Nephron (organoid): Measurements from ENCODE around the gene RICTOR.

Experiments
- H3K27ac Mint-ChIP-seq, 3 experiments: 2 replicates each; pipeline ENCODE4 v1.8.0; 2020; ENCODE audit warnings: mixed read lengths in 3 of 3, mild to moderate bottlenecking in 2 of 3, moderate library complexity in 1 of 3
- H3K27me3 Mint-ChIP-seq: 2 replicates; pipeline ENCODE4 v1.8.0; 2021; ENCODE audit warnings: low read depth, mild to moderate bottlenecking, moderate library complexity, mixed read lengths
- H3K36me3 Mint-ChIP-seq: 2 replicates; pipeline ENCODE4 v1.8.0; 2020; ENCODE audit warnings: low read depth, mixed read lengths
- H3K4me1 Mint-ChIP-seq: 2 replicates; pipeline ENCODE4 v1.8.0; 2020; ENCODE audit warnings: mixed read lengths
- H3K4me3 Mint-ChIP-seq, 3 experiments: 2 replicates each; pipeline ENCODE4 v1.8.0; 2020; ENCODE audit warnings: mild to moderate bottlenecking in 3 of 3, mixed read lengths in 3 of 3, moderate library complexity in 2 of 3
- H3K9me3 Mint-ChIP-seq: 2 replicates; pipeline ENCODE4 v1.8.0; 2020; ENCODE audit warnings: mixed read lengths
- CTCF ChIP-seq, 3 experiments: fragments of 200-600 bp; sonication (generic); IDR thresholded peaks; one replicate each; pipeline ENCODE4 v1.5.0; 2021; ENCODE audit warnings: antibody characterized with exemption in 3 of 3; ENCODE audit not compliant: unreplicated experiment in 3 of 3

RICTOR gene

GRCh38 chr5:38929838-38930237, 144.4 kb downstream of the RICTOR start:
- Mint-ChIP-seq H3K27me3 (no peaks in the 10 kb centered on the region), H3K9me3 (no peaks in the 10 kb centered on the region), H3K36me3 (peaks cover 14% of the 10 kb centered on the region), H3K4me3 (no peak overlapping the region), H3K27ac (no peak overlapping the region), H3K4me1 (peaks cover 9% of the 10 kb centered on the region)
- TF ChIP-seq CTCF (IDR thresholded peaks at IDR 0.05; ENCODE audit: unreplicated experiment in 3 of 3), result no peak

GRCh38 chr5:38927470-38927869, 146.7 kb downstream of the RICTOR start:
- peaks cover 14% of the 10 kb centered on the region for H3K36me3 Mint-ChIP-seq
- H3K4me3 Mint-ChIP-seq, result no peak overlapping the region
- no peaks in the 10 kb centered on the region for H3K27me3 Mint-ChIP-seq
- peaks cover 19% of the 10 kb centered on the region for H3K4me1 Mint-ChIP-seq
- TF ChIP-seq CTCF (IDR thresholded peaks at IDR 0.05; ENCODE audit: unreplicated experiment in 3 of 3), result no peak
- H3K27ac Mint-ChIP-seq, result no peak overlapping the region
- H3K9me3 Mint-ChIP-seq, result no peaks in the 10 kb centered on the region

- peaks cover 19% of the 10 kb centered on the region for H3K4me1 Mint-ChIP-seq
- H3K4me3 Mint-ChIP-seq, result no peak overlapping the region
- no peak overlapping the region for H3K27ac Mint-ChIP-seq
- peaks cover 14% of the 10 kb centered on the region for H3K36me3 Mint-ChIP-seq
- H3K27me3 Mint-ChIP-seq, result no peaks in the 10 kb centered on the region
- TF ChIP-seq CTCF (IDR thresholded peaks at IDR 0.05; ENCODE audit: unreplicated experiment in 3 of 3), result no peak
- H3K9me3 Mint-ChIP-seq, result no peaks in the 10 kb centered on the region
These were observed 148.1 kb downstream of the RICTOR start for GRCh38 chr5:38926121-38926520.

- no peak for TF ChIP-seq CTCF (IDR thresholded peaks at IDR 0.05; ENCODE audit: unreplicated experiment in 3 of 3)
- H3K9me3 Mint-ChIP-seq, result no peaks in the 10 kb centered on the region
- H3K27me3 Mint-ChIP-seq, result no peaks in the 10 kb centered on the region
- peak overlapping the region in 1 of 3 experiments; percentile 10 for H3K27ac Mint-ChIP-seq
- H3K4me3 Mint-ChIP-seq, result no peak overlapping the region
- peaks cover 14% of the 10 kb centered on the region for H3K36me3 Mint-ChIP-seq
- H3K4me1 Mint-ChIP-seq, result peaks cover 19% of the 10 kb centered on the region
These were observed 148.9 kb downstream of the RICTOR start for GRCh38 chr5:38925154-38925925.

- Mint-ChIP-seq H3K4me3 (no peak overlapping the region), H3K27me3 (no peaks in the 10 kb centered on the region)
- TF ChIP-seq CTCF (IDR thresholded peaks at IDR 0.05; ENCODE audit: unreplicated experiment in 3 of 3), result no peak
These were observed 150.3 kb downstream of the RICTOR start for GRCh38 chr5:38923661-38924451.

More at GRCh38 chr5:38923661-38924451, 150.3 kb downstream of the RICTOR start:
- Mint-ChIP-seq H3K36me3 (peaks cover 14% of the 10 kb centered on the region), H3K27ac (peak overlapping the region in 1 of 3 experiments; percentile 61), H3K9me3 (no peaks in the 10 kb centered on the region), H3K4me1 (peaks cover 19% of the 10 kb centered on the region)
